Kidney epithelial cell (primary cell): ENCODE results near the gene ATRAID. TPM values are rescaled to one million over a fixed set of nuclear protein-coding genes. Genes with fewer than 3 reads are reported as not detected.

Source experiments
- DNase-seq: peaks from one replicate; pipeline ENCODE4 v3.0.0-alpha.2; 2010; ENCODE audit warnings: low read depth
- H3K27me3 ChIP-seq: 2 replicates; pipeline ENCODE4 v1.6.0; 2011; ENCODE audit warnings: low read length; ENCODE audit not compliant: control insufficient read depth, insufficient read depth
- H3K36me3 ChIP-seq: 2 replicates; pipeline ENCODE4 v1.5.1; 2011; ENCODE audit warnings: low read length; ENCODE audit not compliant: control insufficient read depth, insufficient read depth
- H3K4me3 ChIP-seq: 2 replicates; pipeline ENCODE4 v1.5.1; 2011; ENCODE audit warnings: low read depth, mild to moderate bottlenecking, control low read depth, low read length
- CTCF ChIP-seq: IDR thresholded peaks from 2 replicates; pipeline ENCODE4 v1.5.1; 2011; ENCODE audit warnings: mild to moderate bottlenecking, moderate library complexity, low read length, control low read depth, inconsistent platforms; ENCODE audit not compliant: insufficient read depth, poor library complexity, severe bottlenecking
- total RNA-seq: library from RNA; depleted of rRNA; stranded (reverse); fragments of >200 nt; gene quantifications from 2 replicates; pipeline ENCODE4 v1.2.3, GENCODE V29; 2015

The ATRAID gene
- total RNA-seq = 146 and 161 TPM in 2 replicates

DNA sequence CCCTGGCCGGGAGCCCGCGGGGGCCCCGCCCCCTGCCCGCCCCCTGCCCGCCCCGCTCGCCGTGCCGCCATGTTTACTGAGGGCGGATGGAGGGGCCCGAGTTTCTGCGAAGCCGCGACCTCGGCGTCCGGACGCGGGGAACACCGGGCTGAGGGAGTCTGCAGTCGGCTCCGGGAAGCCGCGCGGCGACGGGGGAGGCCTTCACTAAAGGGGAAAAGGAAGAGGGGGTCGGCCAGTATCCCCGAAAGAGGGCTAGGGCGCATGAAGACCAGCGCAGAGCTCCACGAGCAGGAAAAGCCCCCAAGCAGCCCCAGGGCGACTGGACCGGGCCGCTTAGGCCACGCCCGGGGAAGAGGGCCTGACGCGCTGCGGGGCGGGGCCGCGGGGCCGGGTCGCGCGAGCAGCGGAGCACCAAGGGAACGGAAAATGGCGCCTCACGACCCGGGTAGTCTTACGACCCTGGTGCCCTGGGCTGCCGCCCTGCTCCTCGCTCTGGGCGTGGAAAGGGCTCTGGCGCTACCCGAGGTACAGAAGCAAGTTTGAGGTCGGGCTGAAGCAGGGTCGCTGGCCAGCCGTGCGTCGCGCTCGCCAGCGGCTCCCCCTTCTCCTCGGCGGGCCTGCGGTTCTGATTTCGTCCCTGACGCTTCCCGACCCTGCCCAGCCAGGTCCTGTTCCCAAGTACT lies at the start of gene ATRAID, which contains the start of gene SLC5A6:
Gene ATRAID, plus strand, starts transcription at position 99 of the 683 bp plus-strand sequence. Its CDS starts 328 bp downstream, at position 427.
Gene SLC5A6, minus strand, starts transcription at position 326 of the 683 bp plus-strand sequence. CDS start 4,618 bp downstream, outside the sequence.
- H3K4me3 ChIP-seq = peak within 1 kb of the TSS; percentile 73
- no peaks in the 10 kb centered on the region for H3K36me3 ChIP-seq
- no peak for DNase-seq
- H3K27me3 ChIP-seq = no peaks in the 10 kb centered on the region
- TF ChIP-seq CTCF = no peak

DNA sequence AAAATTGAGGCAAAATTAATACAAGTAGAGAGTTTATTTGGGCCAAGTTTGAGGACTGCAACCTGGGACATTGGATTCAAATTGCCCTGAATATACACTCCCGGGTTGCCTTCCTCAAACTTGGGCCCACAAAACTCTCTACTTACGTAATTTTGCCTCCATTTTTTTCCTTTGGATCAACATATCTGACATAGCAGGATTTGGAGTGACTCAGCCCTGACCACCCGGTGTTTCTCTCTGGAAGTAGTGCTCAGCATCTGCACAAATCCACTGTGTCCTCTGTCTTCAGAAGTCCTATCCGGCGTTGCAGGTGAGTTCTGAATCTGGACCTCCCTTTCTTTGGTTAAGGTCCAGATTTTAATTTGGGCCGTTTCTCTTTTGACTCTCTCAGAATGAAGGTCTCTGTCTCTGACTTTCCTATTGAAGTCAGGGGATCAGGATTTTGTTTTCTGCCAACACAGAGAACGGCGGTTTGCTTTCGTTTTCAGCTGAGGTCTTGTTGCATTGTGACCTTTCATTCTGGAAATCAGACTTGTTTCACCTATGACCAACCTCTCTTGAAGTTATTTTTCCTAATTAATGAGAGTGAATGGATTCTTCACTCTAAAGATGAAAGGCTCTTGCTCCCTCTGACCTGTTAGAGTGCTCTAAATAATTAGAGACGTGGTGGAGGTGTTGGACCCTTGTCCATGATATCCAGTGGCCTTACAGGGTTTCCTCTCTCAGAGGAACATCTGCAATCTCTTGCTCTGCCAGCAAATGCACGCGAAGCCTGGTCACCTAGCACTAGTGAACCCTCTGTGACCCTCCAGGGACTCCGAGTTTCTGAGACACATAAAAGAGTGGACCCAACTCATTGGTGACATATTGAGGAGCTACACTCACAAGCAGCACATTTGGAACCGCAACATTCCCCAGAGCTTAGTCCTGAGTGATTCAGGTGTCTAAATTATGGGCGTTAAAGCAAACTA lies 49.4 kb upstream of the ATRAID start:
- H3K4me3 ChIP-seq = no peak overlapping the region
- no peak for DNase-seq
- TF ChIP-seq CTCF = no peak

DNA sequence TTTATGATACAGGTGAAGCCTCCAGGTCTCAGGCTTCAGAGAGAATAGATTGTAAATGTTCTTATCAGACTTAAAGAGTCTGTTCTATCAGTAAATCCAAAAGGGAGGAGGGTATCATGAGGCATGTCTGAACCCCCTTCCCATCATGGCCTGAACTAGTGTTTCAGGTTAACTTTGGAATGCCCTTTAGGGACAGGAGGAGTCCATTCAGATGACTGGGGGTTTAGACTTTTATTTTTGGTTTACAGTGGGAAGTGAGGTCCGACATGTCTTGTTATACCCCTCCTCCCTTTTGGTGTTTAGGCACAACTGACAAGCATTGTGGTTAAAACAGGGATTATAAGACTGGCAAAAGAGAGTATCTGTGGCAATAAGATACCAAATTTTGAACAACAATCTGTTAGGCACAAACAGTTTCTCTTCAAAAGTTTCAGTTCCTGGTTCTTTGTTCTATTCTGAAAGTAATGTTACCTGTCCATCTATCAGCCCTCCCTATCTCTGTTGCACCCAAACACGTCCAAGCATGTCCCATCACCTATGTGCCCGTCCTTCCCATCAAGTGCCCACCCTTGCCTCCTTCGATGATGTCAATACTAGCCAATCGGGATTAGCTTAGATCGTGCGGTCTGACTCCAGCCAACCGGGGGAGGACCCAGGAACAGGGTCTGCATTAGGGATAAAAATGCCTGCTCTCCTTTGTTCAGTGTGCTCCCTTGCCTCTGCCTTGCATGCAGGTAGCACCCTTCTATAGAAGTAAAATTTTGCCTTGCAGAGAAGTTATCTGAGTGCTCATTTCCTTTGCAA lies 46.7 kb upstream of the ATRAID start:
- no peak overlapping the region for H3K4me3 ChIP-seq
- TF ChIP-seq CTCF = no peak
- no peaks in the 10 kb centered on the region for H3K36me3 ChIP-seq
- peaks cover 2% of the 10 kb centered on the region for H3K27me3 ChIP-seq
- no peak for DNase-seq

More for the DNA sequence above, 49.4 kb upstream of the ATRAID start:
- Histone ChIP-seq H3K27me3 (no peaks in the 10 kb centered on the region), H3K36me3 (no peaks in the 10 kb centered on the region)

GRCh38 chr2:27170581-27171337 lies 41.1 kb upstream of the ATRAID start:
- no peak for TF ChIP-seq CTCF
- DNase-seq = no peak
- Histone ChIP-seq H3K4me3 (no peak overlapping the region), H3K27me3 (peaks cover 18% of the 10 kb centered on the region), H3K36me3 (no peaks in the 10 kb centered on the region)

DNA sequence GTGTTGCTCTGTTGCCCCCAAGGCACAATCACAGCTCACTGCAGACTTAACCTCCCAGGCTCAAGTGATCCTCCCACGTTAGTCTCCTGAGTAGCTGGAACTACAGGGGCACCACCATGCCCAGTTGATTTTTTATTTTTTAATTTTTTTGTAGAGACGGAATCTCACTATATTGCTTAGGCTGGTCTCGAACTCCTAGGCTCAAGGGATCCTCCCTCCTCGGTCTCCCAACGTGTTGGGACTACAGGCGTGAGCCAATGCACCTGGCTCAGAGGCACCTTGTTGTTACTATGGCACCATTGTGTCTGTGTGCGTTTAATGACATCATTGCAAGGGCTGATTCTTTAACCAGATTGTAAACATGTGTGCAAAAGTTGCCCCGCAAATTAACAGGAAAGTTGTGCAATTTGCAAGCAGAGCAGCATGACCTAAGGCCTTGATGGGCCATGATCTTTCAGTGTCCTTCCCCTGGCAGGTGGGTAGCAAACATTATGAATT lies 40.4 kb upstream of the ATRAID start:
- Histone ChIP-seq H3K27me3 (peaks cover 18% of the 10 kb centered on the region), H3K36me3 (no peaks in the 10 kb centered on the region), H3K4me3 (no peak overlapping the region)
- TF ChIP-seq CTCF = no peak
- DNase-seq = no peak
